SW 1271 (cell line): ENCODE measurements around the gene OLFML1.

Source experiments
- DNase-seq, 2 experiments: peaks; one replicate each; lab custom pipeline; 2025; lab: John Stamatoyannopoulos, UW

OLFML1 gene

GRCh38 chr11:7480113-7480512, 5.2 kb upstream of the OLFML1 start:
- no peak for DNase-seq

- no peak for DNase-seq
These were observed 1.2 kb upstream of the OLFML1 start for GRCh38 chr11:7484131-7484530.

DNA sequence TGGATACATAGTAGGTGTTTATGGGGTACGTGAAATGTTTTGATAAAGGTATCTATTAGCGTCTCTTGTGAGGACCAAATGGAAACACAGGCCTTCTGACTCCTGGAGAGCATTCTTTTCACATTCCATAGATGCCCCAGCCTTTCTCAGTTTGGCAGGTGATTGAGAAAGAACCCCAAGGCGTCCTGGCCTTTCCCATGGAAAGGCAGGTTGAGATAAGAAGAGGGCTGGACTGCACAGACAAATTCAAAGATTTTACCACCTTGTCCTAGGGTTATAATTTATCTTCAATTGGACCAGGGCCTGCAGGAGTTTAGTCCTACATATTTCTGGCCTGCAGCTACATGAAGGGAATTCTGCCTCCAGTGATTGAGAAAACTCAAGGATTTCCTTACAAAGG, 661 bp upstream of the OLFML1 start:
- DNase-seq, result no peak

DNA sequence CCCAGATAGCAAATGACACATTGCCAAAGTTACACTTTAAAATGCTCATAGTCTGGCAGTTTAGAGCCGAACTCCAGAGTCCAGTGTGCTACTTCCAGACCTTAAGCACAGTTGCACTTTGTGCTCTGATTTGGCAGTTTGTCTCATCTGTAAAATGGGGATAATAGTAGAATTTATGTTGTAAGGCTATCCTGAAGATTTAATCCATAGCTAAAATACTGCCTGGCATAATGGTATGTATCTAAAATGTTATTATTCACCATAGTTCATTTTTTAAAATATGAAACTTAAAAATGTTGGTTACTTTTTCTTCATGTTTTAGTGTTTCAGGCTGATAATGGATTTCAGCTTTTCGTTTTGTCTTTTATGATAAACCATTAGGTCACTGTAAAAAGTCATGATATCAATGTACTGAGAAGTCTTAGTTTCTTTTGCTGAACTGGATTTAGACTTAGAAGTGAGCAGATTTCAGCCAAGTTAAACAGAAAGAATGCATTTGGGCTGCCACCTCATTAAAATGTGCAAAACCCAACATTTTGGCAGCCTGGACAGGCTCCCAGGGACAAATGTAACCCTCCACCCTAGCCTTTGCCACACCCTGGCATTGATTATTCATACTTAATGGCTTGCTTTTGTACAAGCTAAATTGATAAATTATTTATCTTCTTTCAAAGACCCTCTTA, 933 bp downstream of the OLFML1 start:
- DNase-seq, result no peak

DNA sequence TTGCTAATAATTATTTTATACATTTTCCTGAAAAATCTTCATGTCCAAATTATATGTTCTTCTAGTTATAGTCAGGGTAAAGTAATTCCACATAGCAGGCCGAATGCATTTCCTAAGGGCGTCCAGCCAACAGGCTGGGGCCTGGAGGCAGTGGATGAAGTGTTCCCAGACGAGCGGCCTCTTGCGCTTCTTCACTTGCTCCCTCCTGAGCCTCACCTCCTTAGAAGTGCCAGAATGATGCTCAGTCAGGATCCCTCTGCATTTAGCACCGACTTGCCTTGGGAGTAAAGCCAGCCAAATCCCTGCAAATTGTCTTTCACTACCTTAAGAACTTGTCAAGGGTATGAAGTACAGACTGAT, 1.5 kb downstream of the OLFML1 start:
- DNase-seq, result no peak

DNA sequence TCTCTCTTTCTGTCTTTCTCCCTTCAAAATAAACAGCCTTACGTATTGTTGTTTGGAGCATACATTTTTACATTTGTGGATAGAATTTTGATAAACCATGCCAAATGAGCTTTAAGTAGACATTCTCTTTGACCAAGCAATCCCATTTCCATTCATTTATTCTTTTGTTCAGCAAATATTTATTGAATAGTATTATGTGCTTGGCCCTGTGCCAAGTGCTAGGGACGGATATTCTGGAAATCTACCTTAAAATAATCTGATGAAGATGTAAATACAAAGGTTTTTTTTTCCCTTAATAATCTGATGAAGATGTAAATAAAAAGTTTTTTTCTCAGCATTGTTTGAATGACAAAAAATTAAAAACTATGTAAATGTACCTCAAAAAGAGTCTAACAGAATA, 2.1 kb downstream of the OLFML1 start:
- no peak for DNase-seq

GRCh38 chr11:7488681-7489080, 3.4 kb downstream of the OLFML1 start:
- no peak for DNase-seq

DNA sequence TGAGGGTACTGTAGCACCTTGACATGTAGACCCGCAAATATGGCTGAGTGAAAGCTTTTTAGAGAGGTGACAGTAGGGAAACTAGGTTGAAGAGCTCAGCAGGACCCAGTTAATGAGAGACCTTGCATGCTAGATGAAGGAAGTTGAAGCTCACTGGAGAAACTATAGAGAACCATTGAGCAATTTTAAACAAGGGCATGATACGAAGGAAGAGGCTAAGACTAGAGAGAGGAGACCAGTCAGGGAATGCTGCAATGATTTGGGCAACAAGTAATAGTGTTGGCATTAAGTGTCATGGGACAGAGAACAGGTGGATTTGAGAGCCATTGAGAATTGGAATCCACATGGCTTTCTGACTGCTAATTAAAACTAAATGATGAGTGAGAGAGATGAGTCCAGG, 4.1 kb downstream of the OLFML1 start:
- no peak for DNase-seq

GRCh38 chr11:7490054-7490453, 4.7 kb downstream of the OLFML1 start:
- DNase-seq, result peak in 1 of 2 experiments; percentile 4

GRCh38 chr11:7490535-7490934, 5.2 kb downstream of the OLFML1 start:
- no peak for DNase-seq

GRCh38 chr11:7492253-7492652, 6.9 kb downstream of the OLFML1 start:
- DNase-seq, result no peak

DNA sequence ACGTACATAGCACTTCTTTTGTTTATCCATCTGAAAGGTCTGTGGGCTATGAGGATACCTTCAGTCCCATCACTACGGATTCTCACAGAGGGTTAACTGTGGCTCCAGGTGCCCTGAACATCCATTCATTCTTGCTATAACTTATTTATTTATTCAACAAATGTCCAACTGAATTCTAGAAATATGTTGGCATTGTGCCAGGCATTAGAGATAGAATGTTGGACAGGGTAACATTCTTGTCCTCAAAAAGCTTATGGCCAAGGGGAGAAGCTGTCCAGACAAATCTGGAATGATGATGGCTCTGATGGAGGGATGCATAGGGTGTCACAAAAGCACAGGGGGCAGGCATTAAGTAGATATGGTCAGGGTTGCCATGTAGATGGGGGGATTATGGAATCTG, 8.4 kb downstream of the OLFML1 start:
- no peak for DNase-seq

- no peak for DNase-seq
These were observed 8.9 kb downstream of the OLFML1 start for GRCh38 chr11:7494086-7494745.

DNA sequence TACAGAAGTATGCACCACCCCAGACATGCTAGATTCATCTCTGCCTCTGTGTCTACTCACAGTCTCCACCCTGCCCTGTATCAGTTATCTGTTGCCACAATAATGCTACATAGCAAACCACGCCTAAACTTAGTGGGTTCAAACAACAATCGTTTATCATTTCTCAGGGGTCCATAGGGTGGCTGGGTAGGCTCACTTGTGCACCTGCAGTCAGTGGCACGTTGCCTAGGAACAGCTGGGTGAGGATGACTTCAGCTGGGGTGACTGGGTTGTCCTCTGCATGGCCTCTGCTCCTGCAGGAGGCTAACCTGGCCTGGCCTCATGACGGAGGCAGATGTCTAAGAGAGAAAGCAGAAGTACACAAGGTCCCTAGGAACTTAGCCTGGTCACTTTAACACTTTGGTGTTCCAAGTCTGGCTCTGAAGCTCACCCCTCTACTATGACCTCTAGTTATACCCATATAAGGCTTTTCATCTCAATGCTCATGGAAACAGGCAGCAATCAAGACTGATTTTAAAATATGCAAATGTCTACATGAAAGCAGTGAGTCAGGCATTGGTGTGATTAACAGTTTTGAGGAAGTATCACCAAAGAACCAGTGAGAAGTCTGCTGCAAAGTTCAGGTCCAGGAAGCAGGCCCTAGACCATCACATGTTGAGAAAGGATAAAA, 10.7 kb downstream of the OLFML1 start:
- DNase-seq, result no peak

DNA sequence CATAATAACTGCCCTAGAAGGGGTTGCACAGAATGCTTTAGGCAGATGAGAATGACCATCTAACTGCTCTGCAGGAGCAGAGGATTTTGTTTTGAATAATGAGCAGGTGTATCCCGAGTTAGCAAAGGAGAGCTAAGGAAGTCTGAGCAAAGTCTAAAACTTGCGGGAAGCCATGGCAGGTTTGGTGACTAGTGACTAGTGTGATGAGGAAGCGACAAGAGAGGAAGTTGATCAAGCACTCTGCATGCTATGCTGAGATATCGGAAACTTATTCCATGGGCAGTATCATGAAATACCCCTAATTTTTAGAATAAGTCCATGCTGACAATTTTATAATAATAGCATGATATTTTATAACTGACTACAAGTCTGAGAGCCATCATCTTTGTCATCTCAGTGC, 12.9 kb downstream of the OLFML1 start:
- DNase-seq, result no peak

- DNase-seq, result no peak
These were observed 13.8 kb downstream of the OLFML1 start for GRCh38 chr11:7499081-7499480.

DNA sequence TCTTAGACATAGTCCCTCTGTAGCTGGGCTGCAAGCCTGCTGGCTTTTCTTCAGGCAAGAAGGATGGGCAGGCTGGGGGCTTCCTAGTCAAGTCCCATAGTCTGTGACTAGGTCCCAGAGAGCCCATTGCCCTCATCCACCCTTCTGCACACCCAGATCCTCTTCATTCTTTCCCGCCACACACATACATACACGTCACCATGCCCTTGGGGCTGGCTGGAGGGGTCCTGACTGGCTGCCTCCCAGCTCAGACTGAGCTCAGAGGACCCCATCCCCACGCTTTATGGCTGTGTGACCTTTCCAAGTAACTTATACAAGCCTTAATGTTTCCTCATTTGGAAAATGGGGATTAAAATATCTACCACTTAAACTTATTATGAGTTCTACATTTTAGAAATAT, 14.9 kb downstream of the OLFML1 start:
- no peak for DNase-seq

DNA sequence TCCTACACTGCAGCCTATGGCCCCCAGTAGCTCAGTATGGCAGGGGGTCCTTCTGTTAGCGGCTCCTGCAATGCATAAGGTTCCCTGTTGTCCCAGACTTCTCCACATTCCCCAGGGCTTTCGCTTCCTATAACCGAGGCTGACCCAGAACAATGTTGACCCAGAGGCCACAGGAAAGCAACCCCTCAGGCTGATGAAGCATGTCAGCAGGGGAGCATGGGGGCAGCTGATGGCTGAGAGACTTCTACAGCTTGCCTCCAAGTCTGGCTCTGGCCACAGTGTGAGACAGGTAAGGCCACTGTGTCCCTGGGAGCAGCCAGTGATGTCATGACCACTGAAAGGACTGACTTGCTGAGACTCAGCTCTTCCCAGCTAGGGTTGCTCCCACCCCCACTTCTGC, 15.9 kb downstream of the OLFML1 start:
- DNase-seq, result no peak

DNA sequence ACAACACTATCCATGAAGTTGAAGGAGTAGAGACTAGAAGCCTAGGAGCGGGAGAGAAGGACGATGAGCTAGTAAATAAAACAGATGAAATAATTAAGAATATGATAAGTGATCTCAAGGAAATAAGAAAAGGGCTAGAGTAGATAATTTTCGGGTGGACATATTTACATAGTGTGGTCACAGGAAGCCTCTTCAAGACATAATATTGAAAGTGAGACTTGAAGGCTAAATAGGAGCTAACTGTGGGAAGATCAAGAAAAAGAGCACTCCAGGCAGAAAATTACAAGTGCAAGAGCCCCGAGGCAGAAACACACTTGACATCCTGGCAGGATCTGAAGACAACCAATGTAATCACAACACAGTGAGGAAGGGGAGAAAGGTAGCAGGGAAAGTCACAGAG, 16.6 kb downstream of the OLFML1 start:
- no peak for DNase-seq

DNA sequence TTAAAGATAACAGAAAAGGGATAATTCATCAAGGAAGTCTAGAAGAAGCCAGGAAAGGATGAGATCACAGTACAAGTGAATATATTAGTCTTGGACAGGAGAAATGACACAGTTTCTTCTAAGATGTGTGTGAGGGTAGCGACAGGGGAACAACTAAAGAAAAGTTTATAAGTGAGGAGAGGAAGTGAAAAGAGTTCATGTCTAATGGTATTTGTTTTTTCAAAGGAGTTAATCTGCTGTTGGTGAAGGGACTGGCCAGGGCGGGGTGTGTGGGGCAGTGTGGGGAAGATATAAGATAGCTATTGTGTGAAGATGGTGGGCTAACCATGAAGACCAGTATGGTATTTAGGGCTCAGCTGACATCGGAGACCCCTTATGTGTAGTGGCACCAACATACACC, 20.9 kb downstream of the OLFML1 start:
- DNase-seq, result no peak

GRCh38 chr11:7508087-7508486, 22.8 kb downstream of the OLFML1 start:
- DNase-seq, result no peak

DNA sequence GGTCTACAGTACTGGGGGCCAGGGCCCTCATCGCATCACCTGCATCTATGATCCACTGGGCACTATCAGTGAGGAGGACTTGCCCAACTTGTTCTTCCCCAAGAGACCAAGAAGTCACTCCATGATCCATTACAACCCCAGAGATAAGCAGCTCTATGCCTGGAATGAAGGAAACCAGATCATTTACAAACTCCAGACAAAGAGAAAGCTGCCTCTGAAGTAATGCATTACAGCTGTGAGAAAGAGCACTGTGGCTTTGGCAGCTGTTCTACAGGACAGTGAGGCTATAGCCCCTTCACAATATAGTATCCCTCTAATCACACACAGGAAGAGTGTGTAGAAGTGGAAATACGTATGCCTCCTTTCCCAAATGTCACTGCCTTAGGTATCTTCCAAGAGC, 24.7 kb downstream of the OLFML1 start:
- DNase-seq, result no peak

- no peak for DNase-seq
These were observed 26.1 kb downstream of the OLFML1 start for GRCh38 chr11:7511401-7511800.
